Measurements from ENCODE around the gene MTURN. TPM values are rescaled to one million over a fixed set of nuclear protein-coding genes. Genes with fewer than 3 reads are reported as not detected.

Gene MTURN
- total and polyA plus RNA-seq, 2 donors (not counting 3 experiments of a cell fraction or from before 2014, with no cell fraction given), result 4.9 to 6.6 TPM

DNA sequence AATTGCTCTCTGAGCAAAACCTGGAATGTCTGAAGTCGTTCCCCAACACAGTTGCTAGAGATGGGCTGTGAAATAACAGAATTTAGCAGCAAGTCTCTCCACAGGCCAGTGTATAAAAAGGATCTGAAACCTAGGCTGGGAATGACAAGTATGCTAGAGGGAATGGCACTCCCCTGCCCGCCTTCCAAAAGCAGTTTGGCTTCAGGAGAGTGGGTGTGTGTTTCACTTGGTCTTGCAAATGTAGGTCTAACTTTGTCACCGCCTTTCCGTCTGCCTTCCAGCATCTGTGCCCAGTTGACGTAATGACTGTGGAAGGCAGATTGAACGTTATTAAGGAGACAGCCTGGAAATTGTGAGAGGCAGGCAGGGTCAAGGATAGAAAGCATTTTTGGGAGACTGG lies 18.0 kb upstream of the MTURN start:
- BruUV-seq (replicated peaks), result no TSS peak

More for the DNA sequence above, 18.0 kb upstream of the MTURN start:
- no peaks in the 10 kb centered on the region for H3K27me3 ChIP-seq (ENCODE audit: control insufficient read depth in 2 of 2, insufficient read depth in 2 of 2, low read length in 2 of 2)
- CTCF ChIA-PET, result interaction anchor here (1.4 kb wide), 1 partner anchor 82 kb away, joined by 3 read pairs; no protein-coding TSS in a partner anchor
- dilution Hi-C loops (cut with MboI; ENCODE audit: extremely low pct_ligation_motif_present, low sequenced_read_pairs), result no loop called here
- H3K4me2 ChIP-seq (ENCODE audit: insufficient read depth, low read length), result no peak overlapping the region
- FAIRE-seq, result no peak
- H3K9me1 ChIP-seq (replicated peaks; ENCODE audit: control insufficient read depth, extremely low read depth, insufficient read depth, low read length), result no peaks in the 10 kb centered on the region
- H2AFZ ChIP-seq (ENCODE audit: low read depth, low read length), result no peak overlapping the region
- no peak overlapping the region for H3K4me3 ChIP-seq (replicated peaks in 1 of 3; ENCODE audit: insufficient read depth in 1 of 3, low read depth in 1 of 3, low read length in 3 of 3)
- intact Hi-C loops (cut with micrococcal nuclease), result no loop called here
- no peak overlapping the region for H3K27ac ChIP-seq (ENCODE audit: insufficient read depth, low read depth, low read length)
- no peaks in the 10 kb centered on the region for H3K79me2 ChIP-seq (ENCODE audit: control insufficient read depth, insufficient read depth, low read length)
- H3K36me3 ChIP-seq (ENCODE audit: control insufficient read depth in 2 of 2, extremely low read depth in 1 of 2, insufficient read depth in 2 of 2, low read length in 2 of 2), result no peaks in the 10 kb centered on the region
- TF ChIP-seq, protein P1, sequence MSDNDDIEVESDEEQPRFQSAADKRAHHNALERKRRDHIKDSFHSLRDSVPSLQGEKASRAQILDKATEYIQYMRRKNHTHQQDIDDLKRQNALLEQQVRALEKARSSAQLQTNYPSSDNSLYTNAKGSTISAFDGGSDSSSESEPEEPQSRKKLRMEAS (IDR thresholded peaks at IDR 0.05; ENCODE audit: insufficient read depth, insufficient read length), result no peak
- TF ChIP-seq GATA2 (IDR thresholded peaks at IDR 0.05; ENCODE audit: insufficient read depth, insufficient read length, low read depth, low read length) (no peak), EZH2 (IDR thresholded peaks at IDR 0.05; ENCODE audit: borderline replicate concordance, low read depth, low read length, severe bottlenecking) (no peak), JUN (IDR thresholded peaks at IDR 0.05; ENCODE audit: borderline replicate concordance, insufficient read depth, insufficient read length, low read depth) (no peak), POLR2A (IDR thresholded peaks at IDR 0.05; ENCODE audit: low read depth, low read length) (no peak), POLR2AphosphoS5 (IDR thresholded peaks at IDR 0.05; ENCODE audit: insufficient read depth, low read depth, low read length) (no peak), MYC (IDR thresholded peaks at IDR 0.05; ENCODE audit: low read depth, low read length) (no peak), FOS (IDR thresholded peaks at IDR 0.05; ENCODE audit: borderline replicate concordance, insufficient read depth, low read length) (no peak)
- TF ChIP-seq, protein P2, sequence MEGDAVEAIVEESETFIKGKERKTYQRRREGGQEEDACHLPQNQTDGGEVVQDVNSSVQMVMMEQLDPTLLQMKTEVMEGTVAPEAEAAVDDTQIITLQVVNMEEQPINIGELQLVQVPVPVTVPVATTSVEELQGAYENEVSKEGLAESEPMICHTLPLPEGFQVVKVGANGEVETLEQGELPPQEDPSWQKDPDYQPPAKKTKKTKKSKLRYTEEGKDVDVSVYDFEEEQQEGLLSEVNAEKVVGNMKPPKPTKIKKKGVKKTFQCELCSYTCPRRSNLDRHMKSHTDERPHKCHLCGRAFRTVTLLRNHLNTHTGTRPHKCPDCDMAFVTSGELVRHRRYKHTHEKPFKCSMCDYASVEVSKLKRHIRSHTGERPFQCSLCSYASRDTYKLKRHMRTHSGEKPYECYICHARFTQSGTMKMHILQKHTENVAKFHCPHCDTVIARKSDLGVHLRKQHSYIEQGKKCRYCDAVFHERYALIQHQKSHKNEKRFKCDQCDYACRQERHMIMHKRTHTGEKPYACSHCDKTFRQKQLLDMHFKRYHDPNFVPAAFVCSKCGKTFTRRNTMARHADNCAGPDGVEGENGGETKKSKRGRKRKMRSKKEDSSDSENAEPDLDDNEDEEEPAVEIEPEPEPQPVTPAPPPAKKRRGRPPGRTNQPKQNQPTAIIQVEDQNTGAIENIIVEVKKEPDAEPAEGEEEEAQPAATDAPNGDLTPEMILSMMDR (IDR thresholded peaks at IDR 0.05; ENCODE audit: extremely low read depth in 1 of 2, insufficient read depth in 1 of 2, low read depth in 1 of 2, low read length in 2 of 2), result no peak
- no peaks in the 10 kb centered on the region for H4K20me1 ChIP-seq (replicated peaks; ENCODE audit: control insufficient read depth, extremely low read depth, insufficient read depth, low read length)
- no peaks in the 10 kb centered on the region for H3K4me1 ChIP-seq (ENCODE audit: control insufficient read depth, extremely low read depth, insufficient read depth, low read length)
- H3K9ac ChIP-seq (replicated peaks; ENCODE audit: extremely low read depth, insufficient read depth, low read length), result no peak overlapping the region
- DNase-seq (ENCODE audit: low read depth, low spot score), result no peak
- no peaks in the 10 kb centered on the region for H3K9me3 ChIP-seq (replicated peaks; ENCODE audit: control insufficient read depth, insufficient read depth, low read length)
- POLR2A ChIA-PET, result no interaction called here

Data from endothelial cell of umbilical vein (primary cell).